ENCODE data around the gene DUSP3. TPM values are rescaled to one million over a fixed set of nuclear protein-coding genes. Genes with fewer than 3 reads are reported as not detected.

Gene DUSP3
- total RNA-seq, 2 donors from 2014 or later = 9.2 to 11.0 TPM

DNA sequence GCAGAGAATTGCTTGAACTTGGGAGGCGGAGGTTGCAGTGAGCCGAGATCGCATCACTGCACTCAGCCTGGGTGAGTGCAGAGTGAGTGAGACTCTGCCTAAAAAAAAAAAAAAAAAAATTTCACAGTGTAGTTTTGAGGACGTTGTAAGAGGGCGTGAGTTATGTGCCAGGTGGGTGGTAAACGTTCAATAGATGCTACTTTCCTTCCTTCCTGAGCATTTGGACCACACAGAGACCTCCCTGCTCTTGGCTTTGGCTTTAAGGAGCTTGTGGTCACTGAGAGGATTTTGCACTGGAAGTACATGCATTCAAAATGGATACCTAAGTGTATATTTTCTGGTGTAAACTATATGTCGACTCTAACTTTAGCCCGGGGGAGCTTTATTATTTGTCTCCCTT is 50.7 kb downstream of the DUSP3 start:
- Mint-ChIP-seq H3K4me1 (ENCODE audit: low read depth) (no peaks in the 10 kb centered on the region), H3K27me3 (ENCODE audit: low read depth) (no peaks in the 10 kb centered on the region), H3K9me3 (peaks cover 1 to 2% of the 10 kb centered on the region in 2 donors), H3K36me3 (ENCODE audit: insufficient read depth in 2 of 2) (no peaks in the 10 kb centered on the region), H3K4me3 (no peak overlapping the region), H3K27ac (no peak overlapping the region)
- ATAC-seq (replicated peaks in 1 of 2) (no peak), DNase-seq (no peak)

GRCh38 chr17:43723697-43724359 is 54.9 kb downstream of the DUSP3 start:
- Mint-ChIP-seq H3K9me3 (peaks cover 0 to 1% of the 10 kb centered on the region in 2 donors), H3K4me1 (ENCODE audit: low read depth) (peaks cover 20% of the 10 kb centered on the region), H3K27me3 (ENCODE audit: low read depth) (no peaks in the 10 kb centered on the region), H3K4me3 (no peak overlapping the region), H3K27ac (no peak overlapping the region), H3K36me3 (ENCODE audit: insufficient read depth in 2 of 2) (peaks cover 0 to 2% of the 10 kb centered on the region in 2 donors)
- ATAC-seq (replicated peaks in 1 of 2) = no peak
- no peak for DNase-seq

DNA sequence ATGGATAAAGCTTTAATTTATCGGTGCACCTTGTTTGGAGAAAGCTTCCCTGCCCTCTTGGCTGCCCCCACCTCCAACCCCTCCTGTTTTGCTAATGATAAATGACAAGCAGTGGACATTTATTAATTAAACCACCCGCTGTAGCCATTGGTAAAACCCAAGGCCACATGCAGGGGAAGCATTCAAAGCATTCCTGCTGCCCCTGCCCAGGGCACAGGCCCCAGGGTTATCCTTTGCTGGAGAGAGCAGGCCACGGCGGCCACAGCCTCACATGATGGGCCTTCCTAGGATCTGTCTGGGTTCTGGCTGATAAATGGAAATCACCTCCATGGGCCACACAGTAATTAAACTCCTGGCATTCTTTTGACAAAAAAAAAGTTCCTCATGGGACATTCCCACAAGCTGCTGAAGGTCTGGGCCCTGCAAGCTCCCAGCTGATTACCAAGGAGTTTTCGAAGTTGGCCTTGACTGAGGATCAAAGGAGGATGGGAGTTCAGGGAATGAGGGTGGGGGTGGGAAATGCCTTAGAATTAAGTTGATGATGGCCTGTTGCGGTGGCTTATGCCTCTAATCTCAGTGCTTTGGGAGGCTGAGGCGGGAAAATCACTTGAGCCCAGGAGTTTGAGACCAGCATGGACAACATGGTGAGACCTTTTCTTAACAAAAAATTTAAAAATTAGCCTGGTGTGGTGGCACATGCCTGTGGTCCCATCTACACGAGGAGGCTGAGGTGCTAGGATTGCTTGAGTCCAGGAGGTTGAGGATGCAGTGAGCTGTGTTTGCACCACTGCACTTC is 55.7 kb downstream of the DUSP3 start:
- H3K4me1 Mint-ChIP-seq (ENCODE audit: low read depth) = peaks cover 20% of the 10 kb centered on the region
- DNase-seq (no peak), ATAC-seq (replicated peaks in 1 of 2) (no peak)
- H3K36me3 Mint-ChIP-seq (ENCODE audit: insufficient read depth in 2 of 2) = peaks cover 0 to 2% of the 10 kb centered on the region in 2 donors
- H3K4me3 Mint-ChIP-seq = no peak overlapping the region
- no peak overlapping the region for H3K27ac Mint-ChIP-seq
- H3K9me3 Mint-ChIP-seq = peaks cover 0 to 1% of the 10 kb centered on the region in 2 donors
- H3K27me3 Mint-ChIP-seq (ENCODE audit: low read depth) = peaks cover 6% of the 10 kb centered on the region

- H3K27me3 Mint-ChIP-seq (ENCODE audit: low read depth) = peaks cover 6% of the 10 kb centered on the region
- no peak overlapping the region for H3K27ac Mint-ChIP-seq
- H3K36me3 Mint-ChIP-seq (ENCODE audit: insufficient read depth in 2 of 2) = peaks cover 0 to 2% of the 10 kb centered on the region in 2 donors
- ATAC-seq (replicated peaks in 1 of 2) (no peak), DNase-seq (no peak)
- H3K9me3 Mint-ChIP-seq = peaks cover 0 to 1% of the 10 kb centered on the region in 2 donors
- peaks cover 20% of the 10 kb centered on the region for H3K4me1 Mint-ChIP-seq (ENCODE audit: low read depth)
- no peak overlapping the region for H3K4me3 Mint-ChIP-seq
These were observed 56.5 kb downstream of the DUSP3 start for GRCh38 chr17:43722269-43722619.

- ATAC-seq (replicated peaks in 1 of 2) (no peak), DNase-seq (no peak)
- H3K4me3 Mint-ChIP-seq = peak overlapping the region; percentile 88 to 90
- H3K9me3 Mint-ChIP-seq = peaks cover 0 to 1% of the 10 kb centered on the region in 2 donors
- H3K27me3 Mint-ChIP-seq (ENCODE audit: low read depth) = peaks cover 6% of the 10 kb centered on the region
- peaks cover 0 to 2% of the 10 kb centered on the region in 2 donors for H3K36me3 Mint-ChIP-seq (ENCODE audit: insufficient read depth in 2 of 2)
- peak overlapping the region; percentile 80 for H3K27ac Mint-ChIP-seq
- H3K4me1 Mint-ChIP-seq (ENCODE audit: low read depth) = peaks cover 20% of the 10 kb centered on the region
These were observed 57.1 kb downstream of the DUSP3 start for GRCh38 chr17:43721537-43722268.

- ATAC-seq (replicated peaks in 1 of 2) (peak; percentile 93 to 94), DNase-seq (peak; percentile 83 to 87)
- peak overlapping the region; percentile 88 to 90 for H3K4me3 Mint-ChIP-seq
- peaks cover 0 to 2% of the 10 kb centered on the region in 2 donors for H3K36me3 Mint-ChIP-seq (ENCODE audit: insufficient read depth in 2 of 2)
- peaks cover 14% of the 10 kb centered on the region for H3K27me3 Mint-ChIP-seq (ENCODE audit: low read depth)
- H3K9me3 Mint-ChIP-seq = peaks cover 0 to 1% of the 10 kb centered on the region in 2 donors
- peak overlapping the region; percentile 87 for H3K27ac Mint-ChIP-seq
- H3K4me1 Mint-ChIP-seq (ENCODE audit: low read depth) = peaks cover 20% of the 10 kb centered on the region
These were observed 58.3 kb downstream of the DUSP3 start for GRCh38 chr17:43720311-43721060.

DNA sequence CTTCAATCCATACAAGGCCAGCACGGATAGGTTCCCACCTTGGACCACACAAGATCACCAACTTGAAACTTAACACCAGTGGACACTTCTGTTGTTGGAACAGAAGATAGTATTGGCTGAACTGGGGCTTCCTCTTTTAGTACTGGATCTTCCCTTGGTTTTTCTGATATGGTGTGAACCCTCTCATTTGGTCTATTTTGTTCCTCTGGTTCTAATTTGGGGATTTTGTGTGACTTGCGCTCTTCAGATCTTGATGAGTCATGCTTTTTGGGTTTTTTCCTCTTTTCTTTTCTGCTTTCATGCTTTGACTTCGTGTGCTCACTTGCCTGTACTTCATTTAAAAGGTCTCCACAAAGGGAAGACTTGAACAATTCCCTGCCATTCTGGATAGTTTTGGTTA is 59.2 kb downstream of the DUSP3 start:
- H3K4me1 Mint-ChIP-seq (ENCODE audit: low read depth) = peaks cover 23% of the 10 kb centered on the region
- DNase-seq (no peak), ATAC-seq (replicated peaks in 1 of 2) (peak in 1 of 2 donors; percentile 25)
- H3K9me3 Mint-ChIP-seq = no peaks in the 10 kb centered on the region
- H3K36me3 Mint-ChIP-seq (ENCODE audit: insufficient read depth in 2 of 2) = peaks cover under 1 to 2% of the 10 kb centered on the region in 2 donors
- H3K4me3 Mint-ChIP-seq = peak overlapping the region; percentile 88 to 90
- H3K27ac Mint-ChIP-seq = peak overlapping the region; percentile 87
- peaks cover 23% of the 10 kb centered on the region for H3K27me3 Mint-ChIP-seq (ENCODE audit: low read depth)

GRCh38 chr17:43718544-43718943 is 60.2 kb downstream of the DUSP3 start:
- ATAC-seq (replicated peaks in 1 of 2) (no peak), DNase-seq (no peak)
- H3K9me3 Mint-ChIP-seq = no peaks in the 10 kb centered on the region
- no peak overlapping the region for H3K4me3 Mint-ChIP-seq
- H3K27ac Mint-ChIP-seq = no peak overlapping the region
- peaks cover 30% of the 10 kb centered on the region for H3K4me1 Mint-ChIP-seq (ENCODE audit: low read depth)
- peaks cover 2 to 3% of the 10 kb centered on the region in 2 donors for H3K36me3 Mint-ChIP-seq (ENCODE audit: insufficient read depth in 2 of 2)
- peaks cover 32% of the 10 kb centered on the region for H3K27me3 Mint-ChIP-seq (ENCODE audit: low read depth)

GRCh38 chr17:43717913-43718312 is 60.9 kb downstream of the DUSP3 start:
- Mint-ChIP-seq H3K27me3 (ENCODE audit: low read depth) (peaks cover 37% of the 10 kb centered on the region), H3K4me1 (ENCODE audit: low read depth) (peaks cover 35% of the 10 kb centered on the region), H3K27ac (no peak overlapping the region), H3K36me3 (ENCODE audit: insufficient read depth in 2 of 2) (peaks cover 2 to 3% of the 10 kb centered on the region in 2 donors), H3K9me3 (no peaks in the 10 kb centered on the region), H3K4me3 (no peak overlapping the region)
- ATAC-seq (replicated peaks in 1 of 2) (no peak), DNase-seq (no peak)

Other genes starting within 250 kb of the DUSP3 start
- 1 to 10 TPM; 1.2 to 2.1 TPM for gene ETV4, start 232.6 kb downstream of the DUSP3 start, total RNA-seq
- under 1 TPM; 0.36 to 0.37 TPM for gene MEOX1, start 117.1 kb downstream of the DUSP3 start, total RNA-seq
- gene SOST, start 20.2 kb downstream of the DUSP3 start, total RNA-seq = not detected
- not detected for gene CFAP97D1, start 1.5 kb upstream of the DUSP3 start, total RNA-seq
- not detected for gene MPP3, start 54.2 kb upstream of the DUSP3 start, total RNA-seq
- gene CD300LG, start 68.2 kb upstream of the DUSP3 start, total RNA-seq = not detected
- gene MPP2, start 128.6 kb upstream of the DUSP3 start, total RNA-seq = 1 to 10 TPM; 4.0 to 4.1 TPM
- gene PPY, start 163.5 kb upstream of the DUSP3 start, total RNA-seq = not detected
- gene PYY, start 175.0 kb upstream of the DUSP3 start, total RNA-seq = not detected
- gene NAGS, start 225.6 kb upstream of the DUSP3 start, total RNA-seq = 1 to 10 TPM; 1.4 to 1.8 TPM
- 10 to 100 TPM; 32.3 to 34.9 TPM for gene TMEM101, start 236.0 kb upstream of the DUSP3 start, total RNA-seq